Fibroblast of villous mesenchyme (primary cell): Measurements from ENCODE around the gene PLIN1. TPM values are rescaled to one million over a fixed set of nuclear protein-coding genes. Genes with fewer than 3 reads are reported as not detected.

Experiments
- DNase-seq: peaks from one replicate; pipeline ENCODE4 v3.0.0-alpha.2; 2010; ENCODE audit warnings: low read depth
- H3K4me3 ChIP-seq: 2 replicates; pipeline ENCODE4 v1.5.1; 2011; ENCODE audit warnings: low read depth, mild to moderate bottlenecking, low read length
- total RNA-seq: library from RNA; depleted of rRNA; stranded (reverse); fragments of >200 nt; gene quantifications from 2 replicates; pipeline ENCODE4 v1.2.3, GENCODE V29; 2012
- TF ChIP-seq, protein P1 (sequence below): IDR thresholded peaks from 2 replicates; pipeline ENCODE4 v1.5.1; 2012; ENCODE audit warnings: low read depth, mild to moderate bottlenecking, low read length; ENCODE audit not compliant: insufficient read depth

PLIN1 gene
- total RNA-seq, 1 donor: 0.43 TPM

DNA sequence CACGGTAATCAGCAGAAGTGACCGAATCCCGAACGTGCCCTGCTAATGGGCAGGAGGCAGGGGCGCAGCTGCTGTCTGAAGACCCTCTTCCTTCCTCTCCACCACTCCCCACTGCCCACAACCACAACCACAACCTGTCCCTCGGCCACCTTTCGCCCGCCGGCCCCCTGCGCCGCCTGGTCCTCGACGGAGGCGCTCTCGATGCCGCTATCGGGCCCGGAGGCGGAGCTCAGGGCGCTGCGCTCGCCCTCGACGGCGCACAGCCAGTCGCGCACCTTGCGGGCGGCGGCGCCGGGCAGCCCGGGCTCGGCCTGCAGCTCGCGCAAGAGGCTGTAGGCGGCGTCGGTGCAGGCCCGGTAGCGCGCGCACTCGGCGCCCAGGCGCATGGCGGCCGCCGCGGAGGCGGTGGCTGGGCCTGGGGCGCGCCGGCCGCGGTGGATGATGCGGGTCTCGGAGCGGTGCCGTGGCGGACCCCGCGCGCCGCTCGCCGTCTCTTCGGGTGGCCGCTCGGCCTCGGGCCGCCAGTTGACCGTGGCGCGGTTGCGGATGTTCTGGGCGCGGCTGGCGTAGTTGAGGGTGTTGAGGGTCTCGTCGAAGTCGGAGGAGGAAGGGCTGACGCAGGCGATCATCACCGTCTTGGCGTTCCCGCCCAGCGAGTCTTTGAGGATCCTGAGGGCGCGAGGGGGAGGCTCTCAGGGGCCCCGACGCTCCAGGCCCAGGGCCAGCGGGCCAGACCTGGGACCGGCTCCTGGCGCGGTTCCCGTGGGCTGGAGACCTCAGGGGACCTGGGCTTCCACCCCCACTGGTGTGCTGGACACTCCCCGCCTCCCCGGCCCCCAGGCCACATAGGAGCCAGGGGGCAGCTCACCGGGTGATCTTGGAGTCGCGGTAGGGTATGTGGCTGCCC, 30.8 kb downstream of the PLIN1 start:
- TF ChIP-seq, protein P1, sequence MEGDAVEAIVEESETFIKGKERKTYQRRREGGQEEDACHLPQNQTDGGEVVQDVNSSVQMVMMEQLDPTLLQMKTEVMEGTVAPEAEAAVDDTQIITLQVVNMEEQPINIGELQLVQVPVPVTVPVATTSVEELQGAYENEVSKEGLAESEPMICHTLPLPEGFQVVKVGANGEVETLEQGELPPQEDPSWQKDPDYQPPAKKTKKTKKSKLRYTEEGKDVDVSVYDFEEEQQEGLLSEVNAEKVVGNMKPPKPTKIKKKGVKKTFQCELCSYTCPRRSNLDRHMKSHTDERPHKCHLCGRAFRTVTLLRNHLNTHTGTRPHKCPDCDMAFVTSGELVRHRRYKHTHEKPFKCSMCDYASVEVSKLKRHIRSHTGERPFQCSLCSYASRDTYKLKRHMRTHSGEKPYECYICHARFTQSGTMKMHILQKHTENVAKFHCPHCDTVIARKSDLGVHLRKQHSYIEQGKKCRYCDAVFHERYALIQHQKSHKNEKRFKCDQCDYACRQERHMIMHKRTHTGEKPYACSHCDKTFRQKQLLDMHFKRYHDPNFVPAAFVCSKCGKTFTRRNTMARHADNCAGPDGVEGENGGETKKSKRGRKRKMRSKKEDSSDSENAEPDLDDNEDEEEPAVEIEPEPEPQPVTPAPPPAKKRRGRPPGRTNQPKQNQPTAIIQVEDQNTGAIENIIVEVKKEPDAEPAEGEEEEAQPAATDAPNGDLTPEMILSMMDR: no peak
- DNase-seq: no peak
- no peak overlapping the region for H3K4me3 ChIP-seq

DNA sequence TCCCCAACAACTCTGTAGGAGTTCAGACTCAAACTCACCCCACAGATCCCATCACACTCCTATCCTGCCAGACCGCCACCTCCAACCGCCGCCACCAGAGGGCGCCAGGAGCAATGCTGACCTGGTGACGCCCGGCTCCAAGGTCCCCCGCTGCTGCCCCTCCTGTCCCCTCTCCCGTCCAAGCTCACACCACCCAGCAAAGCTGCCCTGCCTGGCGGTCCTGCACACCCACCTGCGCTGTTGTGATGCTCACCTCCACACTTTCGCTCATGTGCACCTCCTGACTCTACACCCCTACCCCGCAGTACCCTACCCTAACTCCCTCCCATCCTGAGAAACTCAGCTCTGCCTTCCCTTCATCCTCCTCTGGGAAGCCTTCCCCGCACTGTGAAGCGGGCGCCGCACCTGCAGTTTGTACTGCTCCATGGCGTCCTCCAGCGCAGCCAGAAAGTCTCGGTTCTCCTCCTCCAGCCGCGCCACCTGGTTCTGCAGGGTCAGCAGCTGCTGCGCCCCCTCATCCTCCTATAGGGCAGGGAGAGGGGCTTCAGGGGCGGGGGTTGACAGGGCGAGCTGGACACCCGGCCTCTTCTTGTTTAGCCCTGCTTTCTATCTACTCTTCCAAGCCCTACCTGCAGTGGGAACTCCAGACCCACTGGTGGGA, 31.8 kb downstream of the PLIN1 start:
- no peak overlapping the region for H3K4me3 ChIP-seq
- peak; percentile 52 for DNase-seq
- TF ChIP-seq, protein P1: peak; percentile 85

DNA sequence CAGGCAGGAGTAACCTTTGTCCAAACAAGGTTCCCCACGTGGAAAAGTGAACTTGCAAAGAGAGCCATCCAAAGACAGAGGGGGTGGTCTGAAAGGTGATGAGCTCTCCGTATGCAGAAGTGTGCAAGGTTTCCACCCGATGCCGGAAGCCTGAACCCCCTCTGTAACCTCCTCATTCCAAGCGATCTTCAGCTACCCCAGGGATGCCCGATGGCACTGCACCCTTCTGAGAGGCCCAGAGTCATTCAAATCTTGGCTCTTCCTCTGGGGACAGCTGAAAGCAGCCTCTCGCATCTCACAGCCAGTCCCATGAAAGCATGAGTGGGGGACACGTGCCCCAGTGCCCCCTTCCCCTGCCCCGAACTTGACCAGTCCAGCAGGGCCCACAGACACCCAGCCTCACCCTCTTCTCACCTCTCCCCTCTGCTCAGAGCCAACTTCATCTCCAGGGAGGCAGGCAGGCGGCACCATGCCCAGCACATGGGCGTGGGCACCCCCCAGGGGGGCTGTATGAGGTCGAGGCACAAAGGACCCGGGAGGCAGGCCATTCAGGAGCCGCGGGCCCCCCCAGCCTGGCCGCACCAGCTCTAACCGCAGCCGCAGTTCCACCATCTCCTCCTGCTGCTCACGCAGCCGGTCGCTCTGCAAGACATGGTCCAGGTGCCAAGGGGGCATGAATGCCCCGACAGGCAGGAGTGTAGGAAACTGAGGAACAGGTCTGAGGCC, 32.6 kb downstream of the PLIN1 start:
- DNase-seq: no peak

DNA sequence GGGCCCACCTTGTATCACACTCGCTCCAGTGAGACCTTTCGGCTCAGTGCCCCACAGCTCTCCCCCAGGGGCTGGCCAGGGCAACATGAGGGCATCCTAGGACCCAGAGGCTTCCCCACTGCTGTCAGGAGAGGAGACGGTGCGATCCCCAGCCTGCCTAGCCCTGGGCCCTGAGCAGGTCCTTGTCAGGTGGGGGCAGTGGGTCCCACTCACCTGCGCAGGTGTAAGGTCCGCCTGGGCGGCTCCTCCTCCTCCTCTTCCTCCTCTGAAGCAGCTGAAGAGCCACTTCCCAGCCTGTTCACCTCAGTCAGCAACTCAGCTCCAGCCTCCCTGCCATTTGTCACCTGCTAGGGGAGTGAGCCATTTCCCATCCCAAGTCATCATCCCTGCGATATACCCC, 33.5 kb downstream of the PLIN1 start:
- TF ChIP-seq, protein P1: no peak
- DNase-seq: no peak
- H3K4me3 ChIP-seq: no peak overlapping the region

More for the DNA sequence above, 32.6 kb downstream of the PLIN1 start:
- TF ChIP-seq, protein P1: no peak
- no peak overlapping the region for H3K4me3 ChIP-seq

DNA sequence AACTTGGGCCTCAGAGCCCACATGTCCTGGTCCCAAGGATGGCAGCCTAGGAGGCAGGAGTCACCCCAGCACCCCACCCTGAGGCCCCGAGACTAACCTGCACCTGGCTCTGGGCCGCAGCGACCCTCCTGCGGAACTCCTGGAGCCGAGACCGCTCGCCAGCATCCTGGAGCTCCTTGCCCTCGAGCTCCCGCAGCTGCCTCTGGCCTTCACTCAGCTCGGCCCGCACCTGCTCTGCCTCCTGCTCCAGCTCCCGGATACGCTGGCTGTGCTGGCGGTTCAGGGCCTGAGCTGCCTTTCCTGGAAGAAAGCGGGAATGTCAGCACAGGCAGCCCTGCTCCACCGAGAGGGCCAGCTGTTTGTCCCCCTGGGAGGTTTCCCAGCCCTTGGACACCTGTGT, 37.1 kb downstream of the PLIN1 start:
- no peak overlapping the region for H3K4me3 ChIP-seq

DNA sequence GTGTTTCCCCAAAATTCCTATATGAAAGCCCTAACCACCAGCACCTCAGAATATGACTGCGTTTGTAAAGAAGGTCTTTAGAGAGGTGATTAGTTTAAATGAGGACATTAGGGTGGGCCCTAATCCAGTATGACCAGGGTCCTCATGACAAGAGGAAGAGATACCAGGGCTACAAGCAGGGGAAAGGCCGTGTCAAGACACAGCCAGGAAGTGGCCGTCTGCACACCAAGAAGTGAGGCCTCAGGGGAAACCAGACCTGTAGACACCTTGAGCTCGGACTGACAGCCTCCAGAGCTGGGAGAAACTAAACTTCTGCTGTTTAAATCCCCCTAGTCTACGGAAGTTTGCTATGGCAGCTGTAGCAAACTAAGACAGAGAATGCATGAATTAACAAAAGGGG, 38.1 kb downstream of the PLIN1 start:
- no peak overlapping the region for H3K4me3 ChIP-seq
- DNase-seq: no peak
- TF ChIP-seq, protein P1: no peak

More for the DNA sequence above, 37.1 kb downstream of the PLIN1 start:
- no peak for DNase-seq
- TF ChIP-seq, protein P1: no peak
